HG03520 (cell line): ENCODE data around the gene HECTD2.
"Not testable (repeated sequence)": the region's sequence is repeated elsewhere in the genome, so short reads cannot be mapped to it uniquely, and the experiment has no call there.

Experiments used
- ATAC-seq: cut with Tn5 transposase; IDR thresholded peaks from one replicate; pipeline ENCODE4 v1.9.1; 2021; ENCODE audit warnings: mild to moderate bottlenecking, moderate library complexity; ENCODE audit not compliant: unreplicated experiment

The HECTD2 gene

DNA sequence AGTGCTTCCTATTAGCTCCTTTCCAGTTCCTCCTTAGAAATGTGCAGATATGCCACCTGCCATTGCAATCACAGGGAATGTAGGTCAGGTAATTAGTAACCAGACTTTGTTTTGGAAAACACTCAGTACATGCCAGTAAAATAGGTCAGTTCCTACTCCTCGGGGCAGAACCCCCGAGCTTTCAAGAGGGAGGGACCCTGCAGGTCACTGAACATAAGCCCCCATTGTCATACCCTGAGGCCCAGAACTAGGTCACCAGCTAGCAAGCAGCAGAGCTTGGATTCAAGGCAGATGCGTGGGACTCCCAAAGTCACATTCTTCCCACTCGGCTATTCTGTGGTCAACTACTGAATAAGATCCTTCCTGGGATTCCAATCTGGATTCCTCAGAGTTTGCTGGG, 117.9 kb downstream of the HECTD2 start:
- ATAC-seq = no peak

DNA sequence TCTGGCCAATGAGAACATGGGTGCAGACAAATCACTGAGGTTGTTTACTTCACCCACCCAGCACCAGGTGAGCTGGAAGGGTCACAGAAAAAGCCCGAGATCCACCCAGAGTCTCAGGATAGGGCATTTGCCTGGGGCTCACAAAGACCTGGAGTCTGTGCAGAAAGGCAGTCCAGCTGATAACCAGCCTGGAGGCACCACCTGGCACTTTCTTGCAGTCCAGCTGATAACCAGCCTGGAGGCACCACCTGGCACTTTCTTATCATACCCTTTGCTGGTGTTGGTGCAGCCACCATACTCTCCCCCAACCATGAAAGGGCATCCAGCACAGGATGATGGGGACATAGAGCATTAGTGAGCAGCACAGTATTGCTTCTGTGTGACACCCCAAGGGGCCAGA, 118.6 kb downstream of the HECTD2 start:
- ATAC-seq = no peak

DNA sequence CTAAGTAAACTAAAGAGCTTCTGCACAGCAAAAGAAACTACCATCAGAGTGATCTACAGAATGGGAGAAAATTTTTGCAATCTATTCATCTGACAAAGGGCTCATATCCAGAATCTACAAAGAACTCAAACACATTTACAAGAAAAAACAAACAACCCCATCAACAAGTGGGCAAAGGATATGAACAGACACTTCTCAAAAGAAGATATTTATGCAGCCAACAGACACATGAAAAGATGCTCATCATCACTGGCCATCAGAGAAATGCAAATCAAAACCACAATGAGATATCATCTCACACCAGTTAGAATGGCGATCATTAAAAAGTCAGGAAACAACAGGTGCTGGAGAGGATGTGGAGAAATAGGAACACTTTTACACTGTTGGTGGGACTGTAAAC, 124.6 kb downstream of the HECTD2 start:
- not testable (repeated sequence) for ATAC-seq

DNA sequence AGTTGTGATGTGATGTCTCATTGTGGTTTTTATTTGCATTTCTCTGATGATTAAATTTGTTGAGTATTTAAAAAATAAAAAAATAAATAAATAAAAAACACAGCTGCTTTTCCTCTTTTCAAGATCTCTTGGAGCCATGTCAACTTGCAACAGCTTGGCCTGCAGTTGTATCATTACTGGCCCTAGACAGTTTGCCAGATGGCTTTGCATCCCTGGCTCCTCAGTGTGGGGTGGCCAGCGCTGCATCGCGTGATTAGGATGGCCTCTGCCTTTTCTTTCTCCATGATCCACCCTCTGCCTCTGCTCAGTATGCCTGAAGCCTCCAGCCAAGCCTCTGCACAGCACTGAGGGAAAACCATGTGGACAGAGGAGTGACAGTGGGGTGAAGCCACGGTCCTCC, 126.0 kb downstream of the HECTD2 start:
- ATAC-seq = no peak

DNA sequence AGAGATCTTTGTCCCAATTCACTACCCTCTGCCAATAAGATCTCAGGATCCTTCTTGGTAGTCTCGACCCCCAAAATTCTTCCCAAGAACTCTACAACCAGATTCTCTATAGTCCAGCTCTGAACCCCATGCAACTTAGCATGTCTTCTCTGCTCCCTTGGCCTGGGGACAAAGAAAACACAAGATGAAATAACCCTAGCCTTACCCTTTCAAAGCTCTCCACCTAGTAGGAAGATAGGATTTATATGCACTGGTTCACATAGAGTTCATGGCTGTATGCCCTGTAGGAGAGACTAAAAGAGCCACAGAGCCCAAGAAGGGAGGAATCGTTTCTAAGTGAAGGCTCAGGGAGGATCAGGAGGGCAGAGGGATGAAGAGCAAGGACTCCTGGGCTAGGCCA, 126.6 kb downstream of the HECTD2 start:
- ATAC-seq = no peak

DNA sequence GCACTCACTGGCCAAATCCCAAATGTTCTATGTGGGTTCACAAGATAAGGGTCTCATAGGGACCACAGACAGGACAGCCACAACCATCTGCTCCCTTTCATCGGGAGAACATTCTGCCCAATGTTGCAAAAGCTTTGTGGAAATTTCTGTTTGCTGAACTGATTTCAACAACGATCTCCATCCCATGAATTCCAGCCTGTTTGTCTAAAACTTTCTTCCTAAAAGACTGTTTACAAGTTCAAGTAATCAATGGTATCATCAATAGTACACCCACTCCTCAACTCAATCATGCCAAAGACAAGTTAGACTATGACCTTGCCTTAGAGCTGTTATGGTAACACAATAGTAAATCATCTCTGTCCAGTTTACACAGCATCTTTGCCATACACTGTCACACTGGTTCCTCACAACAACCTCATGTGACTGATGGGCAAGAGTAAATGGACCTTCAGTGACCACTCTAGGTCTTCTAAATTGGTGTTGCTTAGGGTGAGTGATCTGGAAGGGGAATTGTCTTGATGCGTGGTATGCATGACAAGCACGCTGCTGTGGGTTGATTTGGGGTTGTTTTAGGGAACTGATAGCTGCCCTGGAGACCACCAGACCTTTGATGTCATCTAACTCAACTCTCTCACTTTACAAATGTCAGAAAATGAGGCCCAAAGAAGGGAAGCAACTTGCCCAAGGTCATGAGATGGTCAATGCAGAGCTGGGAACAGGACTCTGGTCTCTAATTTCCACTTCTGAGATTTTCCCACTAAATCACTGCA, 127.7 kb downstream of the HECTD2 start:
- ATAC-seq = no peak

DNA sequence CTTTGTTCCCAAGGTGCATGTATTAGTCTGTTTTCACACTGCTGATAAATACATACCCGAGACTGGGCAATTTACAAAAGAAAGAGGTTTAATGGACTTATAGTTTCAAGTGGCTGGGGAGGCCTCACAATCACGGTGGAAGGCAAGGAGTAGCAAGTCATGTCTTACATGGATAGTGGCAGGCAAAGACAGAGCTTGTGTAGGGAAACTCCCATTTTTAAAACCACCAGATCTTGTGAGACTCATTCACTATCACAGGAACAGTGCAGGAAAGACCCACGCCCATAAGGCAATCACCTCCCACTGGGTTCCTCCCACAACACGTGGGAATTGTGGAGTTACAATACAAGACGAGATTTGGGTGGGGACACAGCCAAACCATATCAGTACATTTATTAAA, 129.8 kb downstream of the HECTD2 start:
- ATAC-seq = no peak

DNA sequence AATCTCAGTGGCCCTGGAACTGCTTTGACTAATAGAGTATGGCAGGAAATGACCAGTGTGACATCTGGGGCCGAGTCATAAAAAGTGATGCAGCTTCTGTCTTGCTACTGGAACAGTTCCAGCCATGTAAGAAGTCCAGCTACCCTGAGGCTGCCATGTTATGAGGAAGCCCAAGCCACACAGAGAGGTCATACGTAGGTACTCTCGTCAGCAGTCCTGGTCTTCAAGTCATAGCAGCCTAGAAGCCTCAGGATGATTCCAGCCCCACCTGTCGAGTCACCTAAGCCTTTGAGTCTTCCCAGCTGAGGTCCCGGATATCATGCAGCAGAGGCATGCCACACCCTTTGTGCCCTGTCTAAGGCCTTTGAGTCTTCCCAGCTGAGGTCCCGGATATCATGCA, 130.6 kb downstream of the HECTD2 start:
- no peak for ATAC-seq

DNA sequence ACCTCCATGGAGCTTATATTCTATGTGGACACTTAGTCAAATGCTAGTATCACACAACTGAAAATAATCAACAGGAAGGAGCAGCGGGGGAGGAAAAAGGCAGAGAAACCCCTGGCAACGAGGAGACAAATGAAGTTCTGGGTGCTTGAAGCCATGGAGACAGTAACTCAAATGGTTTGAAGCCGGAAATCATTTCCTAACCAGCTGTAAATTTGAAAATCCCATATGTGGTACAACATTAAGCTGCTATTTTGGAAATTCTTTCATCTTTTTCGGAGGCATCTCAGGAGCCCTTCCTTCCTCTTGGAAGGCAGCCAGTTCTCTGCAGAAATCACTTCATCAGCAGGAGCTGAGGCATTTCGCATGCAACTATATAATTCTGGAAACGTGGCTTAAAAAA, 131.3 kb downstream of the HECTD2 start:
- no peak for ATAC-seq

DNA sequence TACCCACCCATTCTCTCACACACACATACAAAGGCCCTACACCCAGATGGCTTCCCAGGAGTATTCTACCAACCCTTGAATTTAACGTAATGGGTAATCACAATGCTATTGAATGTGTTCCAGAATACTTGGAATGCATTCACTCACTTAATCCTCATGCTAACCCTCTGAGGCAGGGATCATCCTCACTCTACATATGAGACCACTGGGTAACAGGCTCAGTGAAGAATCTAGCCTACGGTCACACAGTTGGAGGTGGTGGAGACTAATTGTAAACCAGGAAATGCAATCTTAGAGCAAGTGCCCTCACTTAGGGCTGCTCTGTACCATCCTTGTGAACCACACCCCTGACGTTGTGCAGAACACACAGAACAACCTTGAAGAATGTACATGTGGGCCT, 135.2 kb downstream of the HECTD2 start:
- no peak for ATAC-seq

DNA sequence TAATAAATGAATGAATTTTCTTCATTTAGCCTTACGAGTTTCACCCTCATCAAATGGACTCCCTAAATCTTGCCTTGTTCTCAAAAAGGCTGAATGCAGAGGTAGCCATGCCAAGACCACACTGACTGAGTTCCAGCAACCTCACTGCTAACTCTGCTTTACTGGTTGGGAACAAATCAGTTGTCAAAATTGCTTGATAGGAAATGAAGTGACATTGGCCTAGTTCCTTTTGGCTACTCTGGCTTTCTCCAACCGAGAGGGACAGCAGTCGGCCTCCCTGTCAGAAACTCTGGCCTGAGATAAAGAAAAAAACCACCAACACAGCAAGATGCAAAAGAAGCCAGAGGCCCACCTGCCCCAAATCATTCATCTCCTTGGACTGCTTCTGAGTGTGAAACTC, 135.7 kb downstream of the HECTD2 start:
- ATAC-seq = no peak

DNA sequence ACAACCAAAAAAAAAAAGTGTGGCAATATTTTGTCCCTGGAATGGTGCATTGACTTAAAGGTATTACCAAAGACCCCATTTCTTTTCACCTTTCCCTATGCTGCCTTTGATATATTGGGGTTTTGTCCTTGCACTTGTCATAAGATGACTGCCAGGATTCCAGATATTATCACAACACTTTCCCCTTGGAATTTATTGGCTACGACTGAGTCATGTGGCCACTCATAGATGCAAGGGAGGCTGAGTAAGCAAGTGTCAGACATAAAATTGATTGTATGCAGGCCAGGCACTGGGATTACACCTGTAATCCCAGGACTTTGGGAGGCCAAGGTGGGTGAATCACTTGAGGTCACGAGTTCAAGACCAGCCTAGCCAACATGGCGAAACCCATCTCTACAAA, 139.1 kb downstream of the HECTD2 start:
- no peak for ATAC-seq

DNA sequence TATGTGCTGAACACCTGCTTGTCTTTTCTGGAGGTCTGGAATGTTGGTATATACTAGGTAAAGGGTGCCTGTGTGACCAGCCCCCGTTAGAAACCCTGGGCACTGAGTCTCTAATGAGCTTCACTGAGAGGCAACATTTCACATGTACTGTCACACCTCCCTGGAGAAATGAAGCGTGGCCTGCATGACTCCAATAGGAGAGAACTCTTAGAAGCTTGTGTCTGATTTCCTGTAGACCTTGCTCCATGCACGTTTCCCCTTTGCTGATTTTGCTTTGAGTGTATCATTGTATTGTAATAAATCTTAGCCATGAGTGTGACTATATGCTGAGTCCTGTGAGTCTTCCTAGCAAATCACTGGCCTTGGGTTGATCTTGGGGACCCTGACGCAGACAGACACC, 139.9 kb downstream of the HECTD2 start:
- ATAC-seq = no peak

DNA sequence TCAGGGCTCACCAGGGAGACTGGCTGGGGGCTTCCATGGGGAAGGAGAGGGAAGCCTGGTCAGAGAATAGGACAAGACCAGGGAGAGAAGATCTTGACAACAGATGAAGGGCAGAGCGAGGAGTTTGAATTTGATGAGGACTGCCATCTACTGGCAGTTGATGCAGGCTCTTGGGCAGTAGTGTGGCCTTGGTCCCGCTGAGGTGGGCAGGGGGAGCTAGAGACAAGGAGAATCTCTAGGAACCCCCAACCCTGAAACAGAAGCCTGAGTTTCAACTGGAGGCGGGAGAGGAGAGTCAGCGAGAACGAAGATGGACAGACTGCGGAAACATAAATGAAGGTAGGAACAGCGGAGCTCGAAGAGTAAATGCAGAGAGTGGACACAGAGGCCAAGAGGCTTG, 141.7 kb downstream of the HECTD2 start:
- no peak for ATAC-seq

DNA sequence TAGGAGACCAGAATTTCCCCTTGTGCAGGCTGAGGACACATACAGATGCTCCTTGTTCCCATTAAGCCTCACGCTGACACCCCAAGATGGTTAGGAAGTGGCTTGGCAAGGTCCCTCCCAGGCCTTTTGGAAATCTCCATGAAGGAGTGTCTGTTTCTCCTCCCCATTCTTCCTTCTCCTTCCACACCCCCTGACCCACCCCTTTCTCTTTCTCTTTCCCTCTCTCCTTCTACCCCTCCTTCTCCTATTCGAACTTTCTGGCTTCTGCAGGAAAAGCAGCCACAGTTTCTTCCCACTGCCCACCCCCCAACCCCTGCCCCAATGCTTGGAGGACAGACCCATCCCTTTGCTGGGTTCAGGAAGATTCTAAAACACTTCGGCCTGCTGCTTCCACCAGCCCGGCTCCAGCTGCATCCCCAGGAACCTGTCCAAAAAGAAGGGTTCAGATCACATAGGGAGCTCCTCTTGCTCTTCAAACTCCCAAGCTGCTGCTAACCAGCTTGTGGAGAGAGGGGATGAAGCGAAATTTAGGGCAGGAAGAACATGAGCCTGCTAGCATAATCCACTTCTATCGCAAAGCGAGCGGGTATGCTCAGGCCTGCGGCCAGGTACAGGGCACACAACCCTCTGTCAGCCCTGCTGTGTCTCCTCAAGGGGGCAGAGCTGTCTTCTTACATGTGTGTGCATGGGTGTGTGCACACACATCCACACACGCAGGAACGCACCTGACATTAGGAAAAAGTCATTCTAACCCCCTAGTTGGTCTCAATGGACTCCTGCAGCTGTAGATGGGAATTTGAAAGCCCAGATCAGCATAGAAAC, 142.3 kb downstream of the HECTD2 start:
- no peak for ATAC-seq

DNA sequence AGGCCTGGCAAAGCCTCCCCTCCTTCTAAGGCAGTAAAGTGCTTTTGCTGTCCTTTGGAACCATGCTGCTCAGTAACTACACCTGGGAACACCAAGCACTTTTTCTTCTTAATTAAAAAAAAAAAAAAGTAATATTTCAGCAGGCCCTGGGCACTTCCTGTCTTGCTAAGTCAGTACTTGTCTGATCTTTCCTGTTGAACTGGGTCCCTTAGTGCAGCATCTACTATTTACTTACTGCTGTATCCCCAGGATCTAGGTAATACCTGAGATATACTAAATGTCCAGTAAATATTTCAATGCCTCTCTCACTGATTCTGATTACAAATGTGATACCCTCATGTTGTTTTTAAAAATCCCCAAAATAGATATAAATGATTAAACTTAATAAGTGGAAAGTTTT, 145.3 kb downstream of the HECTD2 start:
- ATAC-seq = no peak

DNA sequence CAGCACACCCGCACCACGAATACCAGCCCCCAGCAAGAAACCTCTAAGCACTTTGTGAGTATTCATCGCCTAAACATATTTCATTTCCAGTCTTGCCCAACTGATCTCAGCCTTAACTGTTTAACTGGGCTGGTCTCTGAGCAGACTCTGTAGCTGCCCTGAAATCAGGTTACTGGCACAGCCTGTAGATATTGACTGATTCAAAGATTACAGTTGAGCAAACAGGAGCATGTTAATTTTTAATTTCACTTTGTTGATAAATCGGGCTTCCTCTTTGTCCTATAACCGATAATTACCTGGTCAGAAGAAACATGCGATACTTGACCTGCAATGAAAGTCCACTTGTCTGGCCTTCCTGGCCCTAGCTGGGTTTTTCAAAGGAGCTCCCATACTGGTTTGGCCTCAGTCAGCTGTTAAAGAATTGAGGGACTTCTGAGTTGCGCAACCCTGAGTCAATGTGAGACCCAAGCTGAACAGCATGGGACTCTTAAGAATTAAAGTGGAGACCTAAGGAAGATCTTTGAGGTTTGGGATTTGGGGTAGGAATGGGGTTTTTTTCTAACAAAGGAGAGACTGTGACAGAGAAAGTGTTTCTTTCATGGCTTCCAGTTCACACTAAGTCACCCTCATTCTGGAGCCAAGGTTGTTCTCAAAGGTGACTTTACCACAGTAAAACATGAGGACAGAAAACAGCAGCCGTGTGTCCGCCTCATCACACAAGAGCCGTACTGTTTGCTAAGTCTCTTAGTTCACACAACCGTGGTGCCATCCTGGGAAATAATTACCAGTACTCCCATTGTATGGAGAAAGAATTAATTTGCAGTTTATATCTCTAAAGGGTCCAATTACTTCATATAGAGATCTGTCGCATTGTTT, 146.8 kb downstream of the HECTD2 start:
- no peak for ATAC-seq

DNA sequence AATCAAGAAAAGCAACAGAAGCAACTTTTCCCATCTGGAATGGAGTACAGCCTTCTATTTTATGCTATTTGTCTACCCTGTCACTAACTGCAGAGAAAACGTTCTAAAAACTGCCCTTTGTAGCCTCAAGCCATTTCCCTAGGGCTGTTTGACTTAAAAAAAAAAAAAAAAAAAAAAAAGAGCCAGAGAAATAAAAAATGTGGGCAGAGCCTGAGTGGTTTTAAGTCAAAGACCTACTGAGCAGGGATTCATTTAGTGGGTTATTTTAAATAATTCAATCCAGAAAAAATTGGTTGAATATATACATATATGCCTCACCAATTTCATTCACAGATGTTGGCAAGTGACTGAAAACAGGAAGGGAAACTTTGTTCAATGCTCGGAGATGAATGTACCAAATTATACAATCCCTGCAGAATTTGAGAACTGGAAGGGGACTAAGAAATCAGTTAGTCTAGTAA, 147.5 kb downstream of the HECTD2 start:
- ATAC-seq = no peak

DNA sequence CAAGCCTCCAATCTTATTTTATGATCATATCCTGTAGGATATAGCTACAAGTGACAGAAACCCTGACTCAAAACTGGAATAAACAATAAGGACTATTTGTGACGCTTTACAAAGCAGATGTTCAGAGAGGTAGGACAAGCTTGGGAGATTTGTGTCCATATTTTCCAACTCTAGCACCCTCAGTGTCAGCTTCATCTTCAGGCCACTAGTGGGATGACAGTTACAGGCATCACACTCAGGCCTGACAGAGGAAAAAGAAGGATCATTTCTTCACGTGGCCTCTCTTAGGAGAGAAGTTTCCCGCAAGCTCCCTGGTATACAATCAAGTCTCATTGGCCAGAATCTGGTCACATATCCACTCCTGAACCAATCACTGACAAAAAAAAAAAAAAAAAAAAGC, 148.3 kb downstream of the HECTD2 start:
- ATAC-seq = no peak

DNA sequence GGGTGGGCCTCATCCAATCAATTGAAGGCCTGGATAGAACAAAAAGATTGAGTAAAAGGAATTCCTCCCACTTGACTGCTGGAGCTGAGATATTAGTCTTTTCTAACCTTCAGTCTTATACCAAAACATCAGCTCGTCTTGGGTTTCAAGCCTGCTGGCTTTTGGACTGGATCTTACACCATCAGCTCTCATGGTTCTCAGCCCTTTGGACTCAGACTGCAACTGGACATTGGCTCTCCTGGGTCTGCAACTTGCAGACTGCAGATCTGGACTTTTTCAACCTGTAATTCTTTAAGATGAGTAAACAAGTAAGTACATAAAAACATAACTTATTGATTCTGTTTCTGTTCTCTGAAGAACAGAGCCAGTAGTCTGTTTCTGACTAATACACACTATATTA, 149.0 kb downstream of the HECTD2 start:
- no peak for ATAC-seq

DNA sequence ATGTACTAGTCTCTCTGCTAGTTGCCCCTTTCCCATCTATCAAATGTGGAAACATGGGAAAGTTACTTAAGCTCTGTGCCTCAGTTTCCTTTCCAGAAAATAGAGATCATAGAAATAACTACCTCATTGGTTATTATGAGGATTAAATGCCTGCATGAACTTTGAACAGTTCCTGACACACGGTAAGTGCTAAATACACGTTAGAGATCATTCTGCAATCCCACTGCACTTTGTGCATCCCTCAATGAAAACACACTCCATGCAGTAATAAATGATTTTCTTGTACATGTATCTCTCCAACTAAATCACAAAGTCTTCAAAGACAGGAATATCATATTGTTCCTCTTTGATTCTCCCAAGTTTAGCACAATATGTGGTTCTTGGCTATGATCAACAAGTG, 149.6 kb downstream of the HECTD2 start:
- no peak for ATAC-seq
